HG03095 (cell line): Measurements from ENCODE around the gene DNM3.

Experiments used
- ATAC-seq: cut with Tn5 transposase; IDR thresholded peaks from one replicate; pipeline ENCODE4 v1.9.1; 2021; ENCODE audit warnings: moderate library complexity; ENCODE audit not compliant: unreplicated experiment

The DNM3 gene

DNA sequence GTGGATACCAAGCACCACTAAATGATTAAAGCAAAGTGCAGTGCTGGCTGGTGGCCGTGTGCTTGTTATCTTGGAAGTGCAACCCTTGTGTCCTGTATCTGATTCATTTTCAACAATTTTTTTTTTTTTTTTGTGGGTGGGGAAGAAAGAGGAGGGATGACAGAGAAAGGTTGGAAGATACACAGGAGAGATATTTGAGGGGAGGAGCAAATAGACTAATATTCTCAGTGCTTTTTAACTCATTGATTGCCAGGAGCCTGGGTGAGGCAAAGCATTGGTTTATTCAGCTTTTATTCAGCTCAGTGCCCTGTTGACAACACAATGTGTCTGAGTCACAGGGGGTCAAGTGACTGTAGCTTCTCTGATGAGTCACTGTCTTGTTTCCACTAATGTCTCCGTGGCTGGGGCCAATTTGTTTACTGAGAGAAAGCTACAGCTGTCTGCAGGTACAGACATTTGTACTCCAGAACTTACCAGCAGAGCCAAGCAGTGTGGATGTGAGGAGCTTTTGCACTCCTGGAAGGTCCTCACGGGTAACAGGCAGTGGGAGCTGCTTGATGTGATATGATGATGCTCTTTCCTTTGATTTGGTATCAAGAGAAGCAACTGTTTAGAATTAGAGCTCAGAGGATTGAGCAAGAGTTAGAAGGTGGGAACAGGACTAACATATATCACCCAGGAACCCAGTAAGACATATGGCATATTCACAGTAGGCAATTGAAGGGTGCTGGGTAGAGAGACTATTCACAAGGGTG, 23.6 kb upstream of the DNM3 start:
- ATAC-seq = peak; percentile 80

DNA sequence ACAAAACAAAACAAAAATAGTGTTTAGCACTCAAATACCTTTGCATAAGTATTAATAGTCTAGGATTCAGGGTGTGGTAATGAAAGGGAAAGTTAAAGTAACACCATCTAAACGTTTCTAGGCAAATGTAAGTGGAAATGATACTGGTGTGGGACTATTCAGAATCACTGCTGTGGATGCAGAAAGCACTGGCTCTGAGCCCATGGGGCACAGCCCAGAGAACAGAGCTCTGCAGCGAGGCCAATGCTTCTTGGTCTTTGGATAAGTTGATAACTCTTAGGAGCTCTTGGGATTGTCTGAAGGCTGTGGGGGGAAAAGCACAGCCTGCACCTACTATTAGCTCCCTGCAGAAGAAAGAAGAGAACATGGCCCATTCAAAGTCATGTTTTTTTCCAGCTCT, 21.4 kb upstream of the DNM3 start:
- no peak for ATAC-seq

DNA sequence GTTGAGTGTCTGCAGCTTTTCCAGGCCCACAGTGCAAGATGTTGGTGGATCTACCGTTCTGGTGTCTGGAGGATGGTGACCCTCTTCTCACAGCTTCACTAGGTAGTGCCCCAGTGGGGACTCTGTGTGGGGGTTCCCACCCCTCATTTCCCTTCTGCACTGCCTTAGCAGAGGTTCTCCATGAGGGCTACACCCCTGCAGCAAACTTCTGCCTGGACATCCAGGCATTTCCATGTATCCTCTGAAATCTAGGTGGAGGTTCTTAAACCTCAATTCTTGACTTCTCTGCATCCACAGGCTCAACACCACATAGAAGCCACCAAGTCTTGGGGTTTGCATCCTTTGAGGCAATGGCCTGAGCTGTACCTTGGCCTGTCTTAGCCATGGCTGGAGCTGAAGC, 14.3 kb upstream of the DNM3 start:
- ATAC-seq = no peak

- ATAC-seq = no peak
Measured at GRCh38 chr1:171828794-171829193, 12.5 kb upstream of the DNM3 start.

DNA sequence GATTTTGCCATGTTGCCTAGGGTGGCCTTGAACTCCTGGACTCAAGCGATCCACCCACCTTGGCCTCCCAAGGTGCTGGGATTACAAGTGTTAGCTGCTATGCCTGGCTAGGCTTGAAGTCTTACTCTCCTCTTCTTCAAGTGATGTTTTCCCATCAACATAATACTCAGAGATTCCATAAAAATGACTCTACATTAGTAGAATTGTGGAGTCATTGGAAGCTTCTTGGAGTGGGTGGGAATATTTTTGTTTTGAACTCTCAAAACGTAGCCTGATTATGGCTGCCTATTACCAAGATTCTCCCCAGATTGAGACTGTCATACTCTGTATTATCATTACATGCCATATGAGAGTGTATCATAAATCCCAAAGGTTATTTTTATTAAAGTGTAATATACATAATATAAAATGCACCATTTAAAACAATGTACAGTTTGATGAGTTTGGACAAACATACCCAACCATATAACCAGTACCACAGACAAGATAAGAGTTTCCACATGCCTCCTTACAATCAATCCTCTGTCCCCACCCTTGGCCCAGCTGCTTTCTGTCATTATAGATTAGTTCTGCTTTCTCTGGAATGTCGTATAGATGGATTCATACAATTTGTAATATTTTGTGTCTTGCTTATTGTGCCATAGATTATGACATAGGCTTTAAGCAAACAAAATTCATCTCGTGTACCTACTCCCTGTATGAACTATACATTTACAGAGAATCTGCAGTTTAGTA, 8.0 kb upstream of the DNM3 start:
- no peak for ATAC-seq

DNA sequence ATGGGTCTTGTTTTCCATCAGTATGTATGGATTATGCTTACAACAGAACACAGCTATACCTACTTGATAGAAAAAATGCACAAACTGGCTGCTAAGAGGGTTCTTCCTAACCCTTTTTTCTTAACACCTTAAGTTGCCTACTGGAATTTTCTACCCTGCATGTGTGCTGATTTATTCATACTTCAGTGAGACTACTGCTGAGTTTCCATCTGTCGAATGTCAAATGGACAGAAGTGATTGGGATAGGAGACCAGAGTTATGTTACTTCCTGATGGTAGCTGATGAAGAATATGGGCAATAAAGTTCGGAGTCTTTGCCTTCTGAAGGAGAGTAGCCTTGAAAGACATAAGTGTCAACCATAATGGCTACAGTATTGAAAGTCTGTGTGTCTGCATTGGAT, 6.5 kb upstream of the DNM3 start:
- ATAC-seq = no peak

GRCh38 chr1:171835891-171836290, 5.4 kb upstream of the DNM3 start:
- ATAC-seq = no peak

DNA sequence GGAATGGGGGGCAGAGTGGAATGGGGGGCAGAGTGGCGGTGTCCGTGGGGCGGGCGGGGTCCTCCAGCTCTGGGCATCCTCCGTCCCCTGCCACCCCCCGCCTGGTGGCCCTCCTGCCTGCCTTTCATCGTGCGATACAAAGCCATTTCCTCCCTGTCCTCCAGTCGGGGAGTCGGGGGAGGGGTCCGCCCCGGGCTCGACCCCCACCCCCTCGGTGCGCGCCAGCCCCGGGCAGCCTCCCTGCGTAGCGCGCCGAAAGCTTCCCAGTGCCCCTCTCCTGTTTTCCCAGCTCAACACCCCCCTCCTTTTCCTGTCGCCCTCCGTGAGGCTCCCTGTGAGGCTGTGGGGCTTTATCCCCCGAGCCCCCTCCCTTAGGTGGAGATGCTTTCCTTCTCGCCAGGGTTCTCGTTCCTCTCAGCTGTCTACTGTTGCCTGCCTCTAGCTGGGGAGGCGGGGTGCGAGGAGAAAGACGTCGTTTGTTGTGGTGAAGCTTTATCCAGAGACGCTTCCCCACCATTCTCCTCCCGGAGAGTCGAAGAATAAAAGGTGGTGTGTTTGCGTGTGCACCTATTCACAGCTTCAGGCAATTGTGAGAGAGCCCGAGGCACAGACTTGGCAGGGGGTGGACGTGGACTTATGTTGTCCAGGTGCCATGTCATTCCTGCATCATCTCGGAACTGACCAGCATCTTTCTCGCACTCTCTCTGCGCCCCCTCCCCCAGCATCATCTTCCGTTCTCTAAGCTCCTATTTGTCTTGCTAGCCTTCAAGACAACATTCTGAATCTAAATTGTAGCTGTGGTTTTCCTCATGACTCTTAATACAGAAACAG, 848 bp downstream of the DNM3 start:
- no peak for ATAC-seq

DNA sequence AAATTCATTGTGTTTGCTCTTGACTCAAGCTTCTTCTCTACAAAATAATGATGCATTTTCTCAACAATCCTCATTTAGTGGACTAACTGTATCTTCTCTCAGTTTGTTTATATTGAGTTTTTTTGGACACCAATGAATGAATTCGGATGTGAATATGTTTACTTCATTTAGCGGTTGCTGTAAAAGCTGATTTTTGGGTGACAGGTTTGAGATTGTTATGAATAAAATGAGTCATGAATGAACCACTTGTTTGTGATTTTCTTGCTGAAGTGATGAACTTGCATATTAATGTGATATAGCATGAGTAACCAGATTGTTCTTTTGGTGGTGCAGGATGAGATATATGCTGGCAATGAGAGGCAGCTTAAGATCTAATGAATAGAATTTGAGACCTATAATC, 3.1 kb downstream of the DNM3 start:
- no peak for ATAC-seq

GRCh38 chr1:171845998-171846397, 4.7 kb downstream of the DNM3 start:
- ATAC-seq = no peak

DNA sequence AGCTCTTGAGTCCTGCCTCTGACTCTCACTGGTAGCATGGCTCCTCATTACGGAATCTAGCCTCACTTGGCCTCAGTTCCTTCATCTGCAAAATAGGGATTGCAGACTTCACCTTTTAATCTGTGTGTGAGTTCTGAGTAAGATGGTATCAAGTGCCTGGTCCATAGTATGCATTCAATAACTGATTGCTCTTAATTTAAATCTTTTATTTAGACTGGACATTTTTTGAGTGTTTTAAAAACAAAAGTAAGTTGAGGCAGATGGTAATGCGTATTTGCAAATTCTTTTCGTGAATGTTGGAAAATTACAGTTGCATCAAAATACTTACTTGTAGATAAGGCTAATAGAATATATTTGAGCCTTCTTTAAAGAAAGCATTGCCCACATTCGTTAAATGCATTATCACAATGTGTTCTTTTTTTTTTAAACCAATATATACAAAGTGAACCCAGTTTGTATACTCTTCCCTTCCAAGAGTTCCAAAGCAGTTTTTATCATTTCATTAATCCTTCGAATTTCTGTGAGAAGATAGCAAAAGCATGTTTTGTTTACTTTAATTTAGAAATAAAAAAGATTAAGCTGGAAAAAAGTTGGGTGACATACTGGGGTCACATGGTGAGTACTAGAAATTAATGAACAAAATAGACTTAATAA, 8.1 kb downstream of the DNM3 start:
- ATAC-seq = no peak

DNA sequence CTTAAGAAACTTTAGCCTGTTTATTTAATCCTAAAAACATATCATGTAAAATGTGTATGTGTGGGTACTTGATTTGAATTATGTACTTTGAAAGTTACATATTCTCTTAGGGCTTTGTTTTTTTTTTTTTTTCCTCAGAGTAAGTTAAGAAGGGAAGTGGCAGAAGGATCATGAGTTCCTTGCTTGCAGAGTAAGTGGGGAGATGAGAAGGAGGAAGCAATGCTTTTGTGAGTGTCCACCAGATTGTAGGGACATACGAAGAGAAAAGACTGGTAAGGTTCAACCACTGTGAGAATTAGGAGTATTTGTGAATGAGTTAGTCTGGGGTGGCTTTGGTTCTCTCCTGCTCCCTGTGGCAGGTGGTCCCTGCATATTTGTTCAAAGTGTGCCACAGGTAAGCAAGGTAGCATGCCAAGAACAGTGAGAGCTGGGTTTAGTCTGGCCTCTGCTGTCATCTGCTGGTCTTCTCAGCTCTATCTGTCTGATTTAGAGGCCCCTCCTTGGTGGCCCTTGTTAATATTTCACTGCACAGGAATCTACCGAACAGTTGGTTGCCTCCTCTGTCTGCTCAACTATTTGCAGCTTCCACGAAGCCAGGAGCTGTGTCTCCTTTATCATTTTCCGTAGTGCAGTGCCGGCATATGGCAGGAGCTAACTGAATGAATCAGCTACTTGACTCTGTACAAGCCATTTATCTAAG, 9.5 kb downstream of the DNM3 start:
- ATAC-seq = no peak

- no peak for ATAC-seq
Measured at GRCh38 chr1:171852272-171852671, 11.0 kb downstream of the DNM3 start.

DNA sequence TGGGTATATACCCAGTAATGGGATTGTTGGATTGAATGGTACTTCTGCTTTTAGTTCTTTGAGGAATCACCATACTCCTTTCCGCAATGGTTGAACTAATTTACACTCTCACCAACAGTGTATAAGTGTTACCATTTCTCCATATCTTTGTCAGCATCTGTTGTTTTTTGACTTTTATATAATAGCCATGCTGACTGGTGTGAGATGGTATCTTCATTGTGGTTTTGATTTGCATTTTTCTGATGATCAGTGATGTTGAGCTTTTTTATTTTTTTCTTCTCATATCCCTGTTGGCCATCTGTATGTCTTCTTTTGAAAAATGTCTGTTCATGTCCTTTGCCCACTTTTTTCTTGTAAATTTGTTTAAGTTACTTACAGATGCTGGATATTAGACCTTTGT, 14.1 kb downstream of the DNM3 start:
- ATAC-seq = no peak

DNA sequence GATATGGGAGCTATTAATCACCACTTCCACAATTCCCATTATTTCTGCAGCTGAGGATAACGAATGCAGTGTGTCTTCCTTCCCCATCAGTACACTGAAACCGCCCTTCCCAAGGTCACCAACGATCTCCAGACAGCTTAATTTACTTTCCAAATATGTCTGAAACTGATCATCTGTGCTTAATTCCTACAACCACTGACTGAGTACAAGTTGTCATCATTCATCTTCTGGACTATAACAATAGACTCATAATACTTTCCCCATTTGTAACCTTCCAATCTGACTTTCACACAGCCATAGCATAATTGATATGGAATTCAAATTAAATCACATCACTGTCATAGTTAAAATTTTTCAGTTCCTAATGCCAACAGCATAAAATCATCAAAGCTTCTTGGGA, 17.4 kb downstream of the DNM3 start:
- no peak for ATAC-seq

- no peak for ATAC-seq
Measured at GRCh38 chr1:171860696-171861095, 19.4 kb downstream of the DNM3 start.

DNA sequence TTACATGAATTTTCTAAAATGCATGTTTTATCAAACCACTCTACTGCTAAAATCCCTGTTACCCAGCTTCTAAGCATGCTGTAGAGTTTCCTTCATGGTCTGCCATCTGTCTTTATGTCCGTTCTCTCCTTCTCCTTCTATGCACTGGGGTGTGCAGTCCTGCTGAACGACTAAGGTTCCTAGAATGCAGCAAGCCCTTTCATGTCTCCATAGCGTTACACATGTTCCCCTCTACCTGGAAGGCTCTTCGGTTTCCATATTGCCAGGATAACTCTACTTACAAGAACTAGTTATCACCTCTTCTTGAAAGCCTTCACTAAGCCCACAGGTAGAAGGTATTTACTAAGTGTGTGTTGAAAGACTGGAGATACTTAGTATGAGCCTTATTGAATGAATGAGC, 22.2 kb downstream of the DNM3 start:
- ATAC-seq = no peak

DNA sequence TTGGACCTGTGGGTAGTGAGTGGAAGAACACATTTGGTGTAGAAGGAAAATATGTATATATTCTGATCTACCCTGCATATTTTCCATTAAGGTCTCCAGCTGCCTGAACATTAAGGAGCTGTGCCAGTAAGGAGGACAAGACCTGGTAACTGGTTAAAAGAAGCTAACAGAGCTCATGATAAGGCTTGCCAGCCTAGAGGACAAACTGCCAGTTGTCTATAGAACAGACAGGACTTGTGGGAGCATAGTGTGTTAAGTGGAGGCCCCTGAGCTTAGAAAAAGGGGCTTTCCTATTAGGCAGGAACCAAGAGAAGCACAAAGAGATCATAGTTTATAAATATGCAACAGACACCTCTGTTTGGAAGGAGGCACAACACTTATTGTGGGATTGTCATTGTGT, 23.0 kb downstream of the DNM3 start:
- no peak for ATAC-seq

DNA sequence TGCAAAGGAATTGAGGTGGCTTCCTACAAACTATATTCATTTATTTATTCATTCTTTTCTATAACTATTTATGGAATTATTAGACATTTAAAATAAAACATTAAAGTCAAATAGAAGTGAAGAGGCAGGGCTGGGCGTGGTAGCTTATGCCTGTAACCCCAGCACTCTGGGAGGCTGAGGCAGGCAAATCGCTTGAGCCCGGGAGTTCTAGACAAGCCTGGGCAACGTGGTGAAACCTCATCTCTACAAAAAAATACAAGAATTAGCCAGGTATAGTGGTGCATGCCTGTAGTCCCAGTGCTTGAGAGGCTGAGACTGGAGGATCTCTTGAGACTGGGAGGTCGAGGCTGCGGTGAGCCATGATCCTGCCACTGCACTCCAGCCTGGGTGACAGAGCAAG, 23.8 kb downstream of the DNM3 start:
- ATAC-seq = no peak

- no peak for ATAC-seq
Measured at GRCh38 chr1:171867236-171867635, 25.9 kb downstream of the DNM3 start.
